HepG2 (cell line): ENCODE results near the gene SNAP23. TPM values are rescaled to one million over a fixed set of nuclear protein-coding genes. Genes with fewer than 3 reads are reported as not detected.
A peak's percentile ranks its signal among the peaks of the same experiment; 100 is the strongest.

Source experiments
- AHDC1 ChIP-seq: sonication (generic); formaldehyde crosslinking; IDR thresholded peaks from 2 replicates; pipeline ENCODE4 v1.5.1; 2020; ENCODE audit warnings: mild to moderate bottlenecking, missing genetic modification reagents, borderline replicate concordance
- EP300 ChIP-seq, 3 experiments: sonication (generic) in 1 of 3; formaldehyde crosslinking in 1 of 3; IDR thresholded peaks; 2 replicates each; pipeline versions ENCODE4 v1.5.1 to v1.6.1; 2011 to 2020; ENCODE audit warnings: low read depth in 2 of 3, low read length in 2 of 3, borderline replicate concordance in 1 of 3, improper control_type of control experiment in 1 of 3, mild to moderate bottlenecking in 1 of 3, missing genetic modification reagents in 1 of 3, moderate library complexity in 1 of 3
- GABPA ChIP-seq, 2 experiments: IDR thresholded peaks; 2 replicates each; pipeline ENCODE4 v1.6.1; 2011 to 2016; ENCODE audit warnings: low read depth in 2 of 2, low read length in 1 of 2, missing biosample characterization in 1 of 2, missing genetic modification characterization in 1 of 2
- HIVEP1 ChIP-seq: sonication (generic); formaldehyde crosslinking; IDR thresholded peaks from 2 replicates; pipeline ENCODE4 v1.4.0; 2020; ENCODE audit warnings: mild to moderate bottlenecking, missing genetic modification reagents
- MYPOP ChIP-seq: sonication (generic); formaldehyde crosslinking; IDR thresholded peaks from 2 replicates; pipeline ENCODE4 v1.8.1; 2023; ENCODE audit warnings: mild to moderate bottlenecking, moderate library complexity, missing genetic modification reagents
- SMAD1 ChIP-seq: sonication (generic); formaldehyde crosslinking; IDR thresholded peaks from 2 replicates; pipeline ENCODE4 v1.4.0; 2020; ENCODE audit warnings: missing genetic modification reagents, low read depth, mild to moderate bottlenecking, borderline replicate concordance
- UBTF ChIP-seq: sonication (generic); formaldehyde crosslinking; IDR thresholded peaks from 2 replicates; pipeline ENCODE4 v1.4.0; 2020; ENCODE audit warnings: mild to moderate bottlenecking, missing genetic modification reagents
- ZBTB10 ChIP-seq: sonication (generic); formaldehyde crosslinking; IDR thresholded peaks from 2 replicates; pipeline ENCODE4 v1.4.0; 2020; ENCODE audit warnings: missing genetic modification reagents, borderline replicate concordance
- ZFAT ChIP-seq: sonication (generic); formaldehyde crosslinking; conservative IDR thresholded peaks from 2 replicates; pipeline ENCODE4 v1.8.1; 2023; ENCODE audit warnings: missing genetic modification reagents, inconsistent platforms
- ZFY ChIP-seq: sonication (generic); formaldehyde crosslinking; IDR thresholded peaks from 2 replicates; pipeline ENCODE4 v1.4.0; 2020; ENCODE audit warnings: missing genetic modification reagents
- ZMAT5 ChIP-seq: sonication (generic); formaldehyde crosslinking; IDR thresholded peaks from 2 replicates; pipeline ENCODE4 v1.5.0; 2020; ENCODE audit warnings: mild to moderate bottlenecking, low read depth, missing genetic modification reagents, borderline replicate concordance
- ZNF232 ChIP-seq: sonication (generic); formaldehyde crosslinking; IDR thresholded peaks from 2 replicates; pipeline ENCODE4 v1.4.0; 2020; ENCODE audit warnings: missing genetic modification reagents, borderline replicate concordance
- ZNF367 ChIP-seq: sonication (generic); formaldehyde crosslinking; IDR thresholded peaks from 2 replicates; pipeline ENCODE4 v1.4.0; 2020; ENCODE audit warnings: missing genetic modification reagents, borderline replicate concordance
- polyA plus RNA-seq, 8 experiments: library from polyadenylated mRNA; depleted of rRNA in 3 of 8; stranded (reverse) in 7 of 8; unstranded in 1 of 8; fragments of >200 nt; fragmentation: Illumina TruSeq in 4 of 8; extraction: Trizol in 4 of 8; gene quantifications; 2 replicates each; pipeline versions ENCODE4 v1.2.1 to v1.2.3, GENCODE V29; 2011 to 2016; ENCODE audit warnings: low read depth in 4 of 8, missing spikeins in 1 of 8, mixed read lengths in 1 of 8; ENCODE audit not compliant: insufficient read depth in 1 of 8
- total RNA-seq, 5 experiments: library from RNA; depleted of rRNA; stranded (reverse); fragments of >200 nt; fragmentation: Illumina TruSeq; extraction: Trizol; gene quantifications; 2 replicates each; pipeline ENCODE4 v1.2.3, GENCODE V29; 2016; ENCODE audit warnings: low read depth in 1 of 5

Gene SNAP23
- total and polyA plus RNA-seq, 2 of the 13 experiments (the other 11 are each of a cell fraction or from before 2014, with no cell fraction given) = 37.0 to 101 TPM

- no peak; the same call in 1 of the 2 replicates for TF ChIP-seq ZFY (CRISPR knock-in tag)
- peak; percentile 82 for TF ChIP-seq MYPOP (CRISPR knock-in tag)
- 0 out of 2 replicates have a peak, but pooled peaks have one; percentile 45 for TF ChIP-seq ZFAT (CRISPR knock-in tag)
- TF ChIP-seq ZMAT5 (CRISPR knock-in tag) = no peak
- TF ChIP-seq ZNF232 (CRISPR knock-in tag) = peak; percentile 74
- 0 out of 2 replicates have a peak, but pooled peaks have one; percentile 35 for TF ChIP-seq ZBTB10 (CRISPR knock-in tag)
- TF ChIP-seq ZNF367 (CRISPR knock-in tag) = 0 out of 2 replicates have a peak, but pooled peaks have one; percentile 33
- peak; percentile 53 for TF ChIP-seq HIVEP1 (CRISPR knock-in tag)
- TF ChIP-seq EP300 (IDR thresholded peaks at IDR 0.05; ENCODE audit: low read depth in 2 of 2, low read length in 2 of 2) = 0 out of 4 replicates have a peak, but pooled peaks of 1 of the 2 experiments have one; percentile 4
- no peak for TF ChIP-seq EP300 (CRISPR knock-in tag; IDR thresholded peaks at IDR 0.05; ENCODE audit: borderline replicate concordance)
- TF ChIP-seq GABPA (IDR thresholded peaks at IDR 0.05; ENCODE audit: low read depth, low read length) = no peak
- no peak for TF ChIP-seq GABPA (CRISPR knock-in tag; IDR thresholded peaks at IDR 0.05; ENCODE audit: low read depth)
- 0 out of 2 replicates have a peak, but pooled peaks have one; percentile 70 for TF ChIP-seq AHDC1
- peak; percentile 91; the same call in 1 of the 2 replicates for TF ChIP-seq SMAD1 (CRISPR knock-in tag)
- TF ChIP-seq UBTF (CRISPR knock-in tag) = peak; percentile 48
Observed at GRCh38 chr15:42575188-42576039, 80.0 kb downstream of the SNAP23 start, which contains the start of gene STARD9 (continued).
